ENCODE data around the gene CXADR.

DNA sequence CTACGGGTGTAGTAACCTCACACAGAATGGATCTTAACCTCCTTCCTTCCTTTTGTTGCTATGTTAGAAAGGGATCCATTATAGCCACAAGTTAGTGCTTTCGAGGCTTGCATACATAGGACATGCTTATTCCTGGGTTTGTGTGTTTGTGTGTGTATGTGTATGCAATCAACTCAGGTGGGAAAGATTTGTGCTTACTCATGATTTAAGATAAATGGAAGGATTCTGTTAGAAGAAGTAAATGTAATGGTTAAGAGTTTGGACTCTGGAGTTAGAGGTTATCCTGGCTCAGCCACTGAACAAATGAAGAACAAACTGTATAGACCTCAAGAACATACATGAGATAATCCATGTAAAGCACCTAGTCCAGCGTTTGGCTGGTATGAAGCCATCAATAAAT lies 71.1 kb downstream of the CXADR start:
- TF ChIP-seq POLR2A (IDR thresholded peaks at IDR 0.05) (no peak), CTCF (IDR thresholded peaks at IDR 0.05) (no peak)
